ENCODE results near the gene TSPEAR.
"Not testable (repeated sequence)": the region's sequence is repeated elsewhere in the genome, so short reads cannot be mapped to it uniquely, and the experiment has no call there.

Gene TSPEAR

GRCh38 chr21:44603109-44603875, 108.1 kb downstream of the TSPEAR start:
- no peak for DNase-seq (ENCODE audit: low spot score)

GRCh38 chr21:44602463-44602850, 108.9 kb downstream of the TSPEAR start:
- DNase-seq (ENCODE audit: low spot score): no peak

GRCh38 chr21:44601596-44602462, 109.5 kb downstream of the TSPEAR start:
- no peak for DNase-seq (ENCODE audit: low spot score)

- DNase-seq (ENCODE audit: low spot score): not testable (repeated sequence)
These were observed 110.3 kb downstream of the TSPEAR start for GRCh38 chr21:44601091-44601490.

GRCh38 chr21:44600118-44600978, 111.0 kb downstream of the TSPEAR start, which contains the start of gene KRTAP10-7:
Gene KRTAP10-7 (plus strand): TSS chr21:44600597. CDS start chr21:44600622, 25 bp downstream.
- DNase-seq (ENCODE audit: low spot score): not testable (repeated sequence)

- no peak for DNase-seq (ENCODE audit: low spot score)
These were observed 111.9 kb downstream of the TSPEAR start for GRCh38 chr21:44599264-44600029.

GRCh38 chr21:44598061-44598460, 113.3 kb downstream of the TSPEAR start:
- DNase-seq (ENCODE audit: low spot score): no peak

- DNase-seq (ENCODE audit: low spot score): no peak
These were observed 115.2 kb downstream of the TSPEAR start for GRCh38 chr21:44596068-44596725.

GRCh38 chr21:44595524-44595923, 115.8 kb downstream of the TSPEAR start:
- no peak for DNase-seq (ENCODE audit: low spot score)

GRCh38 chr21:44594406-44594916, 116.9 kb downstream of the TSPEAR start:
- DNase-seq (ENCODE audit: low spot score): no peak

- no peak for DNase-seq (ENCODE audit: low spot score)
These were observed 117.6 kb downstream of the TSPEAR start for GRCh38 chr21:44593598-44594405.

- DNase-seq (ENCODE audit: low spot score): no peak
These were observed 118.7 kb downstream of the TSPEAR start, which contains the start of gene KRTAP10-6 for GRCh38 chr21:44592446-44593311. Gene KRTAP10-6 (minus strand): TSS chr21:44592505. CDS start chr21:44592484, 21 bp downstream.

GRCh38 chr21:44591801-44592130, 119.6 kb downstream of the TSPEAR start:
- DNase-seq (ENCODE audit: low spot score): not testable (repeated sequence)

GRCh38 chr21:44590897-44591800, 120.2 kb downstream of the TSPEAR start:
- DNase-seq (ENCODE audit: low spot score): not testable (repeated sequence)

GRCh38 chr21:44590311-44590721, 121.1 kb downstream of the TSPEAR start:
- no peak for DNase-seq (ENCODE audit: low spot score)

GRCh38 chr21:44589586-44590305, 121.6 kb downstream of the TSPEAR start:
- DNase-seq (ENCODE audit: low spot score): no peak

GRCh38 chr21:44589094-44589493, 122.3 kb downstream of the TSPEAR start:
- no peak for DNase-seq (ENCODE audit: low spot score)
